ENCODE measurements around the gene FBRS.
"Not testable (repeated sequence)": the region's sequence is repeated elsewhere in the genome, so short reads cannot be mapped to it uniquely, and the experiment has no call there.

Gene FBRS

DNA sequence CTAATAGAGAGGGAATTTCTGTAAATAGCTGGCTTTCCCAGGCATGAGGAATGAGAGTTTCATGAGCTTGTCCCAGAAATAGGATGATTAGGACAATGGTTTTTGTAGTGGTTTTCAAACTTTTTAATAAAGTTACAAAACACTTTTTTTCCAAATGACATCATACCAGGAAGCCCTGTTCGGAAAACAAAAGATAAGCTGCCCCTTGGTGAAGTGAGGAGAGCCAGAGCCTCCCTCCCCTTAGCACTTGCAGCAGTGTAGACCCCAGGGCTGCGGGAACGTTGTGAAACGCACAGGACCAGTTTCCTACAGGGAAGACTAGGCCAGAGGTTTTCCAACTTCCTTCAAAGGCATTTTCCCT lies 7.6 kb downstream of the FBRS start:
- no peak for DNase-seq

DNA sequence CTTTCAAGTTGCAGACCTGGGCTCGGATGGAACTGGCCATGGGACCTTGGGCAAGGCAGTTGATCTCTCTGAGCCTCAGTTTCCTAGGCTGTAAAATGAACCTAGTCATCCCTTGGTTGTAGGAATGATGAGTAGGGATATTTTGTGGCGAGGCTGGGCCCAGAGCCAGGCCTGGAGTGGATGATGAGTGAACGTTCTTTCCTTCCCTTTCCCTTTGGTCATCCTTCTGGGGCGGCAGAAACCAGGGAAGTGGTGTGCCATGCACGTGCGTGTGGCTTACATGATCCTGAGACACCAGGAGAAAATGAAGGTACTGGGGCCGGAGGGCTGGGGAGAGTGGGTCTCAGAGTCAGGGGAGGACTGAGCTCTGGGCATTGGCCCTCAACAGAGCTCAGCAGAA lies 8.4 kb downstream of the FBRS start:
- peak; percentile 19 for DNase-seq

DNA sequence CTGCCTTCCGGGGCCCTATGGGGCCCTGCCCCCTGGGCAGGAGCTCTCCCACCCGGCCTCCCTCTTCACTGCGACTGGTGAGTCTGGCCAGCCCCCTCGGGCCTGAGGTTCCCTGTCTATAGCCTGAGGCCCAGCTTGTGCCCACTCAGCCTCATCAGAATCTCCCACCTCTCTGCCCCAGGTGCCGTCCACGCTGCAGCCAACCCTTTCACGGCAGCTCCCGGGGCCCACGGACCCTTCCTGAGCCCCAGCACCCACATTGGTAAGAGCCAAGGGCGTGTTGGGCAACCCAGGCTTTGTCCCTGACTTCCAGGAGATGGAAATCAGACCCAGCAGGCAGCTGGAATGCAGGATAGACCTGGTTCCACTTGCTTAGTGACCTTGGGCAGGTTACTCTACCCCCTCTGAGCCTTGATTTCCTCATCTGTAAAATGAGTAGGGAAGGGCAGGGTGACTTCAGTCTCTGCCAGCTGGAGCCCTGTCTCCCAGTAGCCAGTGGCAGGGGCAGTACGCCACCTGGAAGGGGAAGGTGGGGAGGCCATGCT lies 9.2 kb downstream of the FBRS start:
- no peak for DNase-seq

DNA sequence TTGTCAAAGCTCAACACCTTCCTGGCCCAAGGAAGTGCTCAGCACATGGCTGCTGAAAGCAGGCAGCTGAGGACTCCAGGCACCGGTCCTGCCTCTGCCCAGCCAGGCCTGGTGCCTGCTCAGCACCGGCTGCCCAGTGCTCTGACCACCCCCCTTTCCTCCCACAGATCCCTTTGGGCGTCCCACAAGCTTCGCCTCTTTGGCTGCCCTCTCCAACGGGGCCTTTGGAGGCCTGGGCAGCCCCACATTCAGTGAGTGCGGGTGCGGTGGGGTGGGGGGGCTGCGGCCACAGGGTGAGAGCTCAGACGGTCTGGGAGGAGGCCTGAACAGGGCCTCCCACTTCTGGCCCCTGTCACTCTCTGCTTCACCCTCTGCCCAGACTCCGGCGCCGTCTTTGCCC lies 10.2 kb downstream of the FBRS start:
- DNase-seq = no peak

DNA sequence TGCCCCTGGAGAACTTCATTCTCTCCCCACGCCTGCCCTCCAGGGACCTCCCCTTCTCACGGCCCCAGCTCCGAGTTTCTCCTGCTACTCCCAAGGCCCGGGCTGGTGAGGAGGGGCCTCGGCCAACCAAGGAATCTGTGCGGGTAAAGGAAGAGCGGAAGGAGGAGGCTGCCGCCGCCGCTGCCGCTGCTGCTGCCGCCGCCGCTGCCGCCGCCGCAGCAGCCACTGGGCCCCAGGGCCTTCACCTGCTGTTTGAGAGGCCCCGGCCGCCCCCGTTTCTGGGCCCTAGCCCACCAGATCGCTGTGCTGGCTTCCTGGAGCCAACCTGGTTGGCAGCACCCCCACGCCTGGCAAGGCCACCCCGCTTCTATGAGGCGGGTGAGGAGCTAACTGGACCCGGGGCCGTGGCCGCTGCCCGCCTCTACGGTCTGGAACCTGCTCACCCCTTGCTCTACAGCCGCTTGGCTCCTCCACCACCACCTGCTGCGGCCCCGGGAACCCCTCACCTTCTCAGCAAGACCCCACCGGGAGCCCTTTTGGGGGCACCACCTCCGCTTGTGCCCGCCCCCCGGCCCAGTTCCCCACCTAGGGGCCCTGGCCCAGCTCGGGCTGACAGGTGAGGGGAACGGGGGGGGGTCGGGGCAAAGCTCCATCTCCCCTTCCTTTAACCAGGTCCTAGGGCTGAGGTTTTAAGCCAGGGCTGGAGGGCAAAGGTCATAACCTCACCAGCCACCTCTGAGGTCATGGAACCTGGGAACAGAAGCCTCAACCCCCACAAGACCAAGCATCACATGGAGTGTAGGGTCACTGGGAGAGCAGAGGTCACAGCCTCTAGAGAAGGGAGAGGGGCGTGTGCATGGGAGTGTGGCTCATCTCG lies 11.0 kb downstream of the FBRS start:
- DNase-seq = no peak

DNA sequence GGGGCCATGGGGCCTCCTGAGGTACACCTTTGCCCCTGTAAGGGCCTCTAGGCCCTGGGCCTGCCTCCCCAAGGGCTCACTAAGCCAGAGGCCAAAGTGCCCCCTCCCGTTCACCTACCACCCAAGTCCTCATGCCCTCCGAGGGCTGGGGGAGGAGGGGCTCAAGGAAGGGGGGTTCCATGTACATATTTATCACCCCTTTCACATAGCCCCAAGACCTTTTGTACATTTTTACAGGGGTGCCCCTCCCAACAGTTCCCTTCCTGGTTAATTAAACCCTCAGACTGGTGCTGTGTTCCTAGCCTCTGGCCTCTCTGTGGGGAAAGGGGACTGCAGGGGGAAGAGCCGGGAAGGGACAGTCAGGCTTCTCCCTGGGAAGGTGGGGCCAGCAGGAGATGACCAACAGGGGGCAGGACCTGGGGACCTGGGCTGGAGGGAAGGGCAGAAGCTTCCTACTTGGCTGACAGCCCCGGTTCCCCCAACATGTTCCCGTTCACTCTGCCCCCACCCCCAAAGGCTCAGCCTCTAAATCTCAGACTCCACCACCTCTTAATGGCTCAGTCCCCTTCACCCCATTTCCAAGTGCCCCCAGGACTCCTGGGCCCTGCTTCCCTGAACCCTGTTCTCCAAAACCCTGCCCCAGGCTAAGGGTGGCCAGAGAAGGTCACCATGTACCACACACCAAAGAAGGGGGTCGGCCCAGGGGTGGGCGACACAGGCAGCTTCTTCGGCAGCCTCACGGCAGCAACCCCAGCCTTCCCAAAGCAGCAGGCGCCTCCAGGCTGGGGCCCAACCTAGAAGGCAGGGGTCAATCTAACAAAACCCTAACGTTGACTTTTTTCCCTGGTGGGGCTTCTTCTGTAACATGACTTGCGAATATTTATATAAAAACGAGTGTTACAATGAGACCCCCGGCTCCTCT lies 11.9 kb downstream of the FBRS start:
- DNase-seq = no peak

DNA sequence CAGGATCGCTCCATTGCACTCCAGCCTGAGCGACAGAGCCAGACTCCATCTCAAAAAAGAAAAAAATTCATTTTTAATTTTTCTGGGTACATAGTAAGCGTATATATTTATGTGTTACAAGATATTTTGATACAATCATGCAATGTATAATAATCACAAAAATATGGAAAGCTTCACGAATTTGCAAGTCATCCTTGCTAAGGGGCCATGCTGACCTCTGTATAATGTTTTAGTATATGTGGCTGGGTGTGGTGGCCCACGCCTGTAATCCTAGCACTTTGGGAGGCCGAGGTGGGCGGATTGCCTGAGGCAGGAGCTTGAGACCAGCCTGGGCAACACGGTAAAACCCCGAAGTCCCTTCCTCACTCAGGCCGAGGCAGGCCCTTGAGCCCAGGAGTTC lies 16.9 kb downstream of the FBRS start:
- DNase-seq = no peak

DNA sequence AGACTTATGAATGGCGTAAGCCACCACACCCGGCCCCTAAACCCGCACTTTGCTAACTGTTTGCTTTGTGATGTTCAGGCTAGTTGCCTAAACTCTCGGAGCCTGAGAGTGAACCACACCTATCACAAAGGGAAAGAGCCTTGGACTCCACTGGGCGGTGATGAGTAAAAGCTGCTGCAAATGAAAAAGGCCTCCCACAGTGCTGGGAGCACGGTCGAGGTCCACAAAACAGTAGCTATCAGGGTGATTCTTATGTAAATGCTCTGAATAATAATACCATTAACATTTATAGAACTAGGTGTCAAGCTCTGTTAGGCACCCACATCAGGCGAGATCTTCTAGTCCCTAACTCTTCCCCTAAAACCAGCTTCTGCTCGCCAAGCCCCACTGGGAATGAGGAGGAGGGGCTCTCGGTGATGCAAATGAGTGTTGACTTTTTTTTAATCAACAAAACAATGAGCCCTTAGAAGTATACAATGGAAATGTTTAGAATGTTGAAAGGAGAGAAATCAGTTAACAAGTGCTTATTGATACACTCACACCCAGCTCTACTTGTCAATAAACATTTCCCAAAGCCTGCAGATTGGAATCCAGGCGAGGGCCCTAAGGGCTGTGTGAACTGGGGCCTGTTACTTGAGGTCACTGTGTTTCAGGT lies 19.8 kb downstream of the FBRS start:
- DNase-seq = no peak

DNA sequence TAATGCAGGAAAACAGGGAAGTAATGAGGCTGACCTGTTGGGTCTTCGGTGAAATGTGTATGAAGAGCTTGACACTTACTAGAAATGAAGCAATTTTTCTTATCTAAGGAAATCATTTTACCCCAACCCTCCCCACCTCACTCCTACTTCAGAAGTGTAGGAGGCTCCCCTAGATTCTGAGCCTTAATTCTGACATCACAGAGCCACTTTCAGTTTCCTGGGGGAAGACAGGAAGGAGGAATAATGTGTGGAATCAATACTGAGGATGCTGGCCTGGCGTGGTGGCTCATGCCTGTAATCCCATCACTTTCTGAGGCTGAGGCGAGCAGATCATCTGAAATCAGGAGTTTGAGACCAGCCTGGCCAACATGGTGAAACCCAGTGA lies 20.3 kb downstream of the FBRS start:
- no peak for DNase-seq

DNA sequence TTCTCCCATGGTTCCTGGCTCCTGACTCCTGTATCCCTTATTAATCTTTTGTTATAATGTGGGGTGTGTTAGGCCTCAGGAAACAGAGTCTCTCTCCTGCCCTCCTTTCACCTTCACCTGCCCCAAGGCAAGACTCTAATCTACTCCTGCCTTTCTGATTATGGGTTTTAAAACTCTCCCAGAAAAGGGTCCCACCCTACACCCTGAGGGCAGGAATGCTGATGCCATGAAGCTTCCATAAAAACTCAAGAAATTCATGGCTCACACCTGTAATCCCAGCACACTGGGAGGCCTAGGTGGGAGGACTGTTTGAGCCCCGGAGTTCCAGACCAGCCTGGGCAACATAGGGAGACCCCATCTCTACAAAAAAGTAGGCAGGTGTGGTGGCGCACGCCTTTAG lies 22.1 kb downstream of the FBRS start:
- DNase-seq = no peak

DNA sequence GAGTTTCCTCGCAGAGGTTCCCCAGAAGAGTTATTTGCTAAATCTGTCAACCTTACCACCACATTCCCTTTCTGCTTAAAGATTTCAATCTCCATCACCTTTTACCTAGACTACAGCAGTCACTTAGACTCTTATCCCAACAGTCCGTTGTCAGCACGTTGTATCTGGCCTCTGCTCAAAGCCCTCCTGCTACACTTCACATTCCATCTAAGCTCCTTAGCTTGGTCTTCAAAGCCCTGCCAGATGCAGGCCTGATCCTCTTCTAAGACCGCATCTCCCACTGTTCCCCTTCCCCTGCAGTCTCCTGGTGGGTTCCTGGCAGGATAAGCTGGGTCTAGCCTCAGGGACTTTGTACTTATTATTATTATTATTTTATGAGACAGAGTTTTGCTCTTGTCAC lies 30.5 kb downstream of the FBRS start:
- no peak for DNase-seq

DNA sequence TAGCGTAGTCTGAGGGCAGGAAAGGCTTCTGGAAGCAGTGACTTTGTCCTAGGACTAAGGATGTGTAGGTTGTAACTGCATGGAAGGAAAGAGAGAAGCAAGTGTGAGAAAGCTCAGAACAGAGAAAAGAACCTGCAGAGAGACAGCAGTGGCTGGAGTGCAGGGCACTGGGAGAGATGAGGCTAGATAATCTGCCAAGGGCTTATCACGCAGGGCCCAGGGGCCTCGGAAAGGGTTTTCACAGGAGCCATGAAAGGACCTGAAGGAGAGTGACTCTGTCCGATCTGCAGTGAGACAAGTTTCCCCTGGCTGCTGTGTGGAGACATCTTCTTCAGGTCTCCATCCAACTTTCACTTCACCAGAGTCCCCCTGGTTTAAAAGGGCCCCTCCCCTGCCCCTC lies 33.7 kb downstream of the FBRS start:
- no peak for DNase-seq

DNA sequence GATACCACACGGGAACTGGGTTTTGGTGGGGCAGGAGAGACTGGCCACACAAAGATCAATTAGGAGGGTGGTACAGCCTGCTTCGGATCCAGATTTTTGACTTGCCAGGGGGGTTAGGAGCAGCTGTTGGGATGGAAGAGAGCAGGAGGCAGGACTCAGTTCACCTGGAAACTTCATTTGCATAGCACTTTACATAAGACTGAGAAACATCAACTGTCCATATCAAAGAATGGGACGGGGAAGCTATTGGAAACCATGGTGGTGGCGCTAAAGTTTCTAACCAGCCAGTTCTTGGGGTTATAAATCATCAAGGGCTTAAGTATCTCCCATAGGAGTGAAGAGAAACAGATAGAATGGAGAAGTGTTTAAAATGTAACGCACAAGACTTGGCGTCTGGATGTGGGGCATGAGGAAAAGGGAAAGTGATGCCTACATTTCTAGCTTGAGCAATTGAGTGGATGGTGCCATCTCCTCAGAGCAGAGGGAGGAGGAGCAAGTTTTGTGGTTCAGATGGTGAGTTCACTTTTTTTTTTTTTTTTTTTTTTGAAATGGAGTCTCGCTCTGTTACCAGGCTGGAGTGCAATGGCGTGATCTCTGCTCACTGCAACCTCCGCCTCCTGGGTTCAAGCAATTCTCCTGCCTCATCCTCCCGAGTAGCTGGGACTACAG lies 34.3 kb downstream of the FBRS start:
- no peak for DNase-seq

DNA sequence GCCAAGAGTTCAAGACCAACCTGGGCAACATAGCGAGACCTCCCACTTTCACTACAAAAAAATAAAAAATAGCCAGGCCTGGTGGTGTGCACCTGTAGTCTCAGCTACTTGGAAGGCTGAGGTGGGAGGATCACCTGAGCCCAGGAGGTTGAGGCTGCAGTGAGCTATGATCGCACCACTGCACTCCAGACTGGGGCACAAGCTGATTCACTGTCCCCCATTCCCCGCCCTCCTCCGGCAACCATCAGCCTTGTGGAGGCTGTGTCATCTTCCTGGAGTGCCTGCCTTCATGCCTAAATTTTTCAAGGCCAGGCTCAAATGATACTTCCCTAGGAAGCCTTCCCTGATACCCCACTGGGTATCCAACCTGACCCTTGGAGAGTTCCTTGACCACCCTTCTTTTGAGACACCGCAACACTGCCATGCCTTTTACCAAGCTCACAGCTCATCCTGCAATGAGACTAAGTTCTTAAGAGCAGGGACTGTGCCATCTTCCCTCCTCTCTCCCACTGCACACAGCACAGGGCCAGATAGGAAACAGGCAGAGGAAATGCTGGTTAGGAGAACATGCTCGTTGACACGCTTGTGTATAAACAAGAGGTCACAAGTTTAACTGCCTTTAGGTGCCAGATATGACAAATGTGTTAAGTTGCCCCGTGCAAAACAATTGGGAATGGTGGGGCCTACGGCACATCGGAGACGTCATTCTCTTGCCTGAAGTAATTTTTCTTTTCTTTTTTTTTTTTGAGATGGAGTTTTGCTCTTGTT lies 36.9 kb downstream of the FBRS start:
- no peak for DNase-seq

DNA sequence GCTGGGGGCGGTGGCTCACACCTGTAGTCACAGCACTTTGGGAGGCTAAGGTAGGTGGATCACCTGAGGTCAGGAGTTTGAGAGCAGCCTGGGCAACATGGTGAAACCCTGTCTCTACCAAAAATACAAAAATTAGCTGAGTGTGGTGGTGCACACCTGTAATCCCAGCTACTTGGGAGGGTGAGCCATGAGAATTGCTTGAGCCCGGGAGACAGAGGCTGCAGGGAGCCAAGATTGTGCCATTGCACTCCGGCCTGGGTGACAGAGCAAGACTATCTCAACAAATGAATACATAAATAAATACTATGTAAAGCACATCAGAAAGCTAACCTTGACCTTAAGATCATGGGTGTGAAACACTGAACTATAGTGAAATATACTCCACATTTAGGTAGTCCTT lies 38.4 kb downstream of the FBRS start:
- DNase-seq = not testable (repeated sequence)

DNA sequence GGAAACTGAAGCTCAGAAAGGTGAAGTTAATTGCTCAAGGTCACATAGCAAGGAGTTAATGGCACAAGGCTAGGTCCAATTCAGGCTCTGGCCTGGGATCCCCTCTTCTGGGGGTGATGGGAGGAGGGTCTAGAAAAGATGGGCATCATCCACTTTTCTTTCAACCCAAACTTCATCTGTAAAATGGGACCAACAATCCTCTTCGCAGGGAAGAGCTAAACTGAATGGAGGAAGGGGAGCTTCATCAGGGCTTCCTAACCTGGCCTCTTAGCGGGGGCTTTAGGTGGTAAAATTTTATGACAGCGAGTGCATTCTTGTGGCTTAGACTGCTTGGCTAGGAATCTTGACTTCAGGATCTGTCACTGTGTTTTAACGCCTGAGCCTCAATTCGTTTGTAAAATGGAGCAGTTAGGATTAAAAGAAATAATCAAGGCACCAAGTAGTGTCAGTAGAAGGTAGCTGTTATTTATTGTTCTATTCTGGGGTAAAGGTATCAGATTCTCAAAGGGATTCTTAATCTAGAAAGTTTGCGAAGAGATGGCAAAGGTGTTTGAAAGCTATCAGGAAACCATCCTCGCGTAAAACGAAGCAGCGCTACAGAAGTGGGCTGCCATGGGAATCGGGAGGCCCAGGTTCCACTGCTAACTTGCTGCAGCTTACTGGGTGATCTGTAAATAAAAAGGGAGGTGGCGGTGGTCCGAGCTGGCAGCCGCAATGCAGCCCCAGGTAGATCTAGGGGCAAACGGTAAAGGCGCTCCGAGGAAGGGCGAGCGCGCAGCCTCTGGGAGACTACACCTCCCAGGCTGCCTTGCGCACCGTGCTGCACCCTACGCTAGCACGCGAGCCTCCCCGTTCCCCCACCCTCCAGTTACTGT lies 39.3 kb downstream of the FBRS start:
- DNase-seq = peak; percentile 3

DNA sequence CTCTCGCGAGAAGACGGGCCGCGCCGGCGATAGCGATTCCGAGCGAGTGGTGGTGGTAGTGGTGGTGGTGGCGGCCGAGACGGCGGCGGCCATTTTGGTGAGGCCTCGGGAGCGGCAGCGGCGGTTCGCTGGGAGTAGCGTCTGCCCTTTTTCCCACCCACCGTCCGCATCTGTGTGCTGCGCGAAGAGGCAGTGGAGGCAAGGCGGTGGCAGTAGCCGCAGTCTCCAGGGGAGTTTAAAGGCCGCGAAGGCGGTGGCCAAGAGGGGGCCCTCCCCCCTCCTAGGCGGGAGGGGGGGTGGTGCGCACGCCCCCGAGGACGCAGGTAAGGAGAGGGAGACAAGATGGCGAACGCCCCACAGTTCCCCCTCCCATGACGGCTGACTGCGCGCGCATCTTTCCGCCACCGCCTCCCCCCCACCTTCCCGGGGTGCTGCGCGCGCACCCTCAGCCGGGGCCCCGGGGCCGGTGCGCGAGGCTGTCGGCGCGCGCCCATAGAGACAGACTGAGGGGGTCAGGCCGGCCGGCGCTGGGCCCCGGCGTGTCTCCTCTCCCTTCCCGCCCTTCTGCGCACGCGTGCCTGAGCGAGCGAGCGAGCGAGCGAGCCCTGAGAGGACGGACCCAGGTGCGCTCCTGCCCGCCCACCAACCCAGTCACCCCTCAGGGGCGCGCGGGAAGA lies 40.0 kb downstream of the FBRS start:
- peak; percentile 97 for DNase-seq

DNA sequence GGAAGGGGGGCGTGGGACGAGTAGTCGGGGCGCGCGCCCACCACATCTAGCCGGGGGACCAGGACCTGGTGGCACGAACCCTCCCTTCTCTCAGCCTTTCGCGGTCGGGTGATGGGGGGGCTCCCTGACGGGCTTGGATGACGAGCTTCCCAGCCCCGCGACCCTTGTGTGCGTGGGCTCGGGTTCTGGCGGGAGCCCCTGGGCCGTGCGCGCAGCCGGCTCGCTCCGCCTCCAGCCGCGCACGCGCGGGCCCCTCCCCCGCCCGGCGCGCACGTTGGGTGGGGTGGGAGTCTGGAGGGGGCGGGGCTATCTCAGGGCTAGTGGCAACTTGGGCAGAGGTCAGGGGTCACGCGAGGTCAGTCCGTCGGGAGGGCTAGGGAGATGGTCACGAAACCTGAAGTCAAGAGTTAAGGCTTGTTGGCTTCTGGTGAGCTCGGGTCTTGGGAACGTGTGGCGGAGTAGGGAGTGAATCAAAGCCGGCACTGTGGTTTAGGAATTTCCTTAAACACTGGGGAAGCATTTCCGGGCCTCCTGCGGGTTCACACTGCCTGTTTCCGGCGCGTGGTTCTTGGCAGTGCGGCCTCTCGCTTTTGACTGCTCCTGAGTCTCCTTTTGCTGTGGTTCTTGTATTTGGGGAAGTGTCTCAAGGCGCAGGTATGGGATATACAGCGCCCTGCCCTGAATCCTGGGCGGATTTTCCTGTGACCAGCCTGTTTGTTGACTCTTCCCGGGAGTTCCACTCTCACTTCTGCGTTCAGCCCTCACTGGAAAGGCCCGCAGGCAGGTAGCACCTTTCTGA lies 40.8 kb downstream of the FBRS start, which contains the start of gene SRCAP:
TSS of gene SRCAP (plus strand) at position 356 of the 799 bp plus-strand sequence. CDS start 1,654 bp downstream, outside the sequence.
- DNase-seq = peak; percentile 69

DNA sequence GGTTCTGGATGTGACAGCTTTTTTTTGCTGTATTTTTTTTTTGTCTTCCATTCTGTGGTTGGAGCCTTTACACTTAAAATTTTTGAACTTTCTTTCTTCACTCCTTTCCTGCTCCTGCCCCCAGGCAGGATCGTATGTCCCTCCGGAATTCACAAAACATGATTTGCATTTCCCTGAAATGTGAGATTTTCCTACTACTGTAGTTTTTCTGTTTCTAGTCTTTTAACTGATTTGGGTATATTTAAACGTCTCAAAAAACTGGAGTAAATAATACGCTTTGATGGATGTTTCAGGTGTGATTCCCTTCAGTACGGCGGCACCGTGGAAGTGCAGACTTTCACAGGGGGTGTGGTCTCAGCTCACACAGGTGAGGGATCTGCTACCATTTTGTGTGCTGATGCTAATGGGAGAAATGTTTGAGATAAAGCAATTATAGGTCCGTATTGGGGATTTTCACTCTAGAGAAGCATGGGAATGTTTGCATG lies 41.4 kb downstream of the FBRS start:
- DNase-seq = no peak
